ENCODE results near the gene OR2V2.

The OR2V2 gene

GRCh38 chr5:181119105-181119504 lies 28.3 kb upstream of the OR2V2 start:
- no peak for TF ChIP-seq CTCF (IDR thresholded peaks at IDR 0.05)

- no peak for TF ChIP-seq CTCF (IDR thresholded peaks at IDR 0.05)
Observed at GRCh38 chr5:181120306-181120705, 27.1 kb upstream of the OR2V2 start.

GRCh38 chr5:181120761-181121160 lies 26.6 kb upstream of the OR2V2 start:
- TF ChIP-seq CTCF (IDR thresholded peaks at IDR 0.05): no peak

GRCh38 chr5:181121675-181122561 lies 25.5 kb upstream of the OR2V2 start:
- no peak for TF ChIP-seq CTCF (IDR thresholded peaks at IDR 0.05)

- TF ChIP-seq CTCF (IDR thresholded peaks at IDR 0.05): no peak
Observed at GRCh38 chr5:181124526-181124925, 22.9 kb upstream of the OR2V2 start.

GRCh38 chr5:181126841-181127240 lies 20.5 kb upstream of the OR2V2 start:
- TF ChIP-seq CTCF (IDR thresholded peaks at IDR 0.05): no peak

GRCh38 chr5:181127456-181127855 lies 19.9 kb upstream of the OR2V2 start:
- no peak for TF ChIP-seq CTCF (IDR thresholded peaks at IDR 0.05)
